Esophagus (tissue), 2 donors: ENCODE measurements around the gene NENF. TPM values are rescaled to one million over a fixed set of nuclear protein-coding genes. Genes with fewer than 3 reads are reported as not detected.
"Not testable (repeated sequence)": the region's sequence is repeated elsewhere in the genome, so short reads cannot be mapped to it uniquely, and the experiment has no call there.

Source experiments
- H3K27ac ChIP-seq, 2 donors: one replicate each; pipeline ENCODE4 v1.5.1; 2013; ENCODE audit warnings: low read depth in 2 of 2, mild to moderate bottlenecking in 2 of 2, inconsistent platforms in 1 of 2, low read length in 1 of 2, moderate library complexity in 1 of 2
- H3K27me3 ChIP-seq, 2 donors: one replicate each; pipeline ENCODE4 v1.6.1; 2013; ENCODE audit warnings: low read length in 2 of 2, control low read depth in 1 of 2, mild to moderate bottlenecking in 1 of 2; ENCODE audit not compliant: insufficient read depth in 2 of 2, control insufficient read depth in 1 of 2
- H3K36me3 ChIP-seq, 2 donors: one replicate each; pipeline ENCODE4 v1.6.1; 2013; ENCODE audit warnings: low read length in 1 of 2; ENCODE audit not compliant: control insufficient read depth in 2 of 2, insufficient read depth in 2 of 2
- H3K4me1 ChIP-seq, 2 donors: one replicate each; pipeline ENCODE4 v1.6.1; 2013; ENCODE audit warnings: low read length in 1 of 2; ENCODE audit not compliant: control insufficient read depth in 2 of 2, insufficient read depth in 2 of 2
- H3K4me3 ChIP-seq, 2 donors: one replicate each; pipeline ENCODE4 v1.5.1; 2013; ENCODE audit warnings: low read length in 2 of 2, mild to moderate bottlenecking in 2 of 2, low read depth in 1 of 2, moderate library complexity in 1 of 2
- H3K9me3 ChIP-seq, 2 donors: one replicate each; pipeline ENCODE4 v1.6.1; 2013; ENCODE audit warnings: mild to moderate bottlenecking in 2 of 2, low read depth in 1 of 2, low read length in 1 of 2, moderate library complexity in 1 of 2; ENCODE audit not compliant: control insufficient read depth in 2 of 2, insufficient read depth in 1 of 2
- WGBS, 2 donors: extraction: QIAGEN DNeasy Blood & Tissue Kit; methylation state at CpG; one replicate each; pipeline ENCODE4 v1.1.7; 2013; 5-methylcytosine and 5-hydroxymethylcytosine counted together
- polyA plus RNA-seq, 2 donors: library from polyadenylated mRNA; stranded (reverse); fragments of 200-250 nt; gene quantifications; one replicate each; pipeline ENCODE4 v1.2.3, GENCODE V29; 2013
- donor health status: healthy with polysubstance abuse.
- donor health status: Bipolar disorder and iron deficiency.

Gene NENF
- polyA plus RNA-seq, 2 donors: 38.5 to 39.9 TPM

DNA sequence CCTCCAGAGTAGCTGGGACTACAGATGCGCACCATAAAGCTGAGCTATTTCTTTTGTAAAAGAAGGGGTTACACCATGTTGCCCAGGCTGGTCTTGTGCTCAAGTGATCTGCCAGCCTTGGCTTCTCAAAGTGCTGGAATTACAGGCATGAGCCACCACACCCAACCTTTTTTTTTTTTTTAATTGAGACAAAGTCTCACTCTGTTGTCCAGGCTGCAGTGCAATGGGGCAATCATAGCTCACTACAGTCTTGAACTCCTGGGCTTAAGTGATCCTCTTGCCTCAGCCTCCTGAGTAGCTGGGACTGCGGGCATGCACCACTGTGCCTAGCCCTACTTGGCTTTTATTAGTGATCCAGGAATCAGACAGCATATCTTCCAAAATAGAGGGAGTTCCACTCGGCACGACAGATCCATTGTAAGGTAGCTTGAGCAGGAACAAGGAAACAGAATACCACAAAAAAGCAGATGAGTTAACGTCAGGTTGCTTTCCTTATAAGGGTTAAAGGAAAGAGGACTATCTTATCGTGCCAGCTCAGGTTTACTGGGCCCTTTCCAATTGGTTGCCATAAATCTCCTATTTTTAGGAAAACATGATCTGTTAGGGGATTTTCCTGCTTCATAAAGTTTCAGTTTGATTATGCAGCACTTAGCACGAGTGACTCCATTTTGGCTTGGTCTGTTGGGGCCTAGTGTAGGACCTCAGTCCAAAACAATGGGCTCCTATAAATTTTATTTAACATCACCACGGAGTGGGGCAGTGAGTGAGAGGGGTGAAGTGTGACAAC is 45.2 kb downstream of the NENF start:
- Histone ChIP-seq H3K36me3 (no peaks in the 10 kb centered on the region), H3K4me3 (no peak overlapping the region), H3K27me3 (no peaks in the 10 kb centered on the region), H3K27ac (peak overlapping the region in 1 of 2 donors; percentile 51), H3K9me3 (no peaks in the 10 kb centered on the region), H3K4me1 (peaks cover 0 to 2% of the 10 kb centered on the region in 2 donors)
- 54 to 57% methylated on average over 8 of the region's 8 CpGs for WGBS, 2 donors

DNA sequence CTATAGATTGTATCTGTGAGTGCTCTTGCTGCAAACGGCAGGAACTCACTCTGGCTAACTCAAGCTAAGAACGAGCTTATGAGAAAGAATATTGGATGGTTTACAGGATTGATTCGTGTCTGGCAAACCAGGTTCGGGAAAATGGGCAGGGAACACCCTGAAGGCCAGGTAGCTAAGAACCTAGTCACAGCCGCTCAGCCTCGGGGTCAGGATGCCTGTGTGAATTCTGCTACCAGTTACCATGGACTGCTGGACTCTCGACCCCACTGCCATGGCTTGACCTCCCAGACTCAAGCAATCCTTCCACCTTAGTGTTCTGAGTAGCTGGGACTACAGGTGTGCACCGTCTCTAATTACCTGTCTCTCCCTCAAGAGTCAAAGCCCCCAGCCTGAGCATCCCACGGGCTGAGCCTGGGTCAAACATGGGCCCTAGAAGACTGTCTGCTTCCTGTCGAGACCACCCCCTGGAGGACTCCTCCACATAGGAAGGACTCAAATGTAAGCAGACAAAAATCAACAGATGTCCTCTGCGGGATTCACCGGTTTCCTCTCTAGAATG is 45.8 kb downstream of the NENF start:
- no peak overlapping the region for H3K27ac ChIP-seq
- H3K36me3 ChIP-seq: no peaks in the 10 kb centered on the region
- no peaks in the 10 kb centered on the region for H3K27me3 ChIP-seq
- peaks cover 0 to 2% of the 10 kb centered on the region in 2 donors for H3K4me1 ChIP-seq
- no peak overlapping the region for H3K4me3 ChIP-seq
- no peaks in the 10 kb centered on the region for H3K9me3 ChIP-seq
- 85 to 86% methylated on average over 12 of the region's 12 CpGs for WGBS, 2 donors

DNA sequence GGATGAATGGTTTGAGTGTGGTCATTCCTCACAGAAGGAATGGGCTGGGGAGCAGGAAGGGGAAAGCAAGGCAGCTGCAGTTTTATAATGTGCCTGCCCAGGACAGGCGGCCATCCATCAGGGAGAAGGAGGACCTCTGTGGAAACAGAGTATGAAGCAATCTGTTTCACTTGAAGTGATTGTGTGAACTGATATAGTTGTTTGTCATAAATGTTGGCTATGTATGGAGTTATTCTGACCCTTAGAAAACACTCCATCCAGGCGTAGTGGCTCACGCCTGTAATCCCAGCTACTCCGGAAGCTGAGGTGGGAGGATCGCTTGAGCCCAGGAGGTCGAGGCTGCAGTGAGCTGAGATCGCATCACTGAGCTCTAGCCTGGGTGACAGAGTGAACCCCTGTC is 46.5 kb downstream of the NENF start:
- H3K4me3 ChIP-seq: no peak overlapping the region
- peaks cover 0 to 2% of the 10 kb centered on the region in 2 donors for H3K4me1 ChIP-seq
- no peaks in the 10 kb centered on the region for H3K27me3 ChIP-seq
- no peaks in the 10 kb centered on the region for H3K9me3 ChIP-seq
- no peaks in the 10 kb centered on the region for H3K36me3 ChIP-seq
- 84 to 88% methylated on average over 7 of the region's 7 CpGs for WGBS, 2 donors
- H3K27ac ChIP-seq: no peak overlapping the region

DNA sequence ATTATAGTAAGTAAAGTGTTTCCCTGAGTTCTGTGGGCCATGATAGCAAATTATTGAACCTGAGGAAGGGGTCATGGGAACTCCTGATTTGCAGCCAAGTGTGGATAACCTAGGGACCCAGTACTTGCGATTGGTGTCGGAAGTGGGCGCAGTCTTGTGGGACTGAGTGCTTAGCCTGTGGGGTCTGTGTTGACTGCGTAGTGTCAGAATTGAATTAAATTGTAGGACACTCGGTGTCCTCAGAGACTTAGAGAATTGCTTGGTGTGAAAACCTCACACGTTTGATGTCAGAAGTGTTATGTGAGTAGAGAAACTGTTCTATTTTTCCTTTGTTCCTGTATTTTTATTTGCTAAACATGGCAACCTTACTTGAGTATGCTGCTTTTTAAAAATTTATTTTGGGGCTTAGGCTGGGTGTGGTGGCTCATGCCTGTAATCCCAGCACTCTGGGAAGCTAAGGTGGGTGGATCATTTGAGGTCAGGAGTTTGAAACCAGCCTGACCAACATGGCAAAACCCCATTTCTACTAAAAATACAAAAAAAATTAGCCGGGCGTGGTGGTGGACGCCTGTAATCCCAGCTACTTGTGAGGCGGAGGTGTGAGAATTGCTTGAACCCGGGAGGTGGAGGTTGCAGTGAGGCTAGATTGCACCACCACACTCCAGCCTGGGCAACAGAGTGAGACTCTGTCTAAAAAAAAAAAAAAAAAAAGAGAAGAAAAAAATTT is 48.2 kb downstream of the NENF start:
- H3K36me3 ChIP-seq, H3K27ac ChIP-seq, H3K27me3 ChIP-seq, H3K4me3 ChIP-seq, H3K9me3 ChIP-seq, H3K4me1 ChIP-seq: not testable (repeated sequence)
- 75 to 81% methylated on average over 11 of the region's 11 CpGs for WGBS, 2 donors

DNA sequence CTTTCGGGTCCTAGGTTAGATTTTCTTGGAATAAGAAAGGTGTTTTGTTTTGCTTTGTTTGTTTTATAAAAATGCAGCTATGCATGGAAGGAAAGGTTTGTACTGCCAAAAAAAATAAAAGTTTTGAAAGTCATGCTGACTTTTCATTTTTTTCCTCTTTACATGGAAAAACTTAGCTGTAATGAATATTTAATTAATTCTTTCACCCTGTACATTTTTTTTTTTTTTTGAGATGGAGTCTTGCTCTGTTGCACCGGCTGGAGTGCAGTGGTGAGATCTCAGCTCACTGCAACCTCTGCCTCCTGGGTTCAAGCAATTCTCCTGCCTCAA is 48.7 kb downstream of the NENF start:
- H3K4me1 ChIP-seq: peaks cover 5% of the 10 kb centered on the region in 2 donors
- no peaks in the 10 kb centered on the region for H3K36me3 ChIP-seq
- 33 to 55% methylated on average over 2 of the region's 2 CpGs for WGBS, 2 donors
- no peak overlapping the region for H3K27ac ChIP-seq
- no peaks in the 10 kb centered on the region for H3K9me3 ChIP-seq
- H3K27me3 ChIP-seq: no peaks in the 10 kb centered on the region
- H3K4me3 ChIP-seq: no peak overlapping the region

DNA sequence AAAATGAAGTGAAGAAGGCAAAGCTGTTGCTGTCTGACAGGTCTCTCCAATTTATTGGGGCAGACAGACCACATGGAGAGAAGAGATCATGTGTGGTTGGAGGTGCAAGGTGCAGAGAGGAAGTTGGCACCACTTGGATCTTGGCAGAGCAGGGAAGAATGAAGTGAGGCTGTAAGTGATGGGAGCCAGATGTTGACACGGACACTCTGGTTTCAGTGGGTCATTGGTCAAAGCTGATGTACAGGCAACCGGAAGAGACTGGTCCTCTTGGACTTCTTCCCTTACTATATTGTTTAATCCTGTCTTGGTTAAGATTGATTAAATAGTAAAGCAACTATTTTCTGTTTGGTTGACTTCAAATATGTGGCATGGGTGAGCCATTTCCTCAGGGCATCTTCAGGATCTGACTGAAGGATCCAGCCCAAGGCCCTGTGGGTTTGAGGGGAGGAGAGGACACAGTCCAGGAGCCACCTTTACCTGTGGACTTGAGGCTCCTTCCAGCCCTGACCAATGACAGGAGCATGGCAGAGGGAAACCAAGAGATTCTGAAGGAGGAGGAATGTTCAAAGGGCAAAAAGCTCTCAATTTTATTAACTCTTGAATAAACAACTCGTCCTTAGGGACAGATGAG is 49.4 kb downstream of the NENF start:
- Histone ChIP-seq H3K4me3 (no peak overlapping the region), H3K36me3 (no peaks in the 10 kb centered on the region), H3K27ac (no peak overlapping the region), H3K27me3 (no peaks in the 10 kb centered on the region), H3K4me1 (peaks cover 5% of the 10 kb centered on the region in 2 donors), H3K9me3 (no peaks in the 10 kb centered on the region)
- 47 to 48% methylated on average over 3 of the region's 3 CpGs for WGBS, 2 donors

DNA sequence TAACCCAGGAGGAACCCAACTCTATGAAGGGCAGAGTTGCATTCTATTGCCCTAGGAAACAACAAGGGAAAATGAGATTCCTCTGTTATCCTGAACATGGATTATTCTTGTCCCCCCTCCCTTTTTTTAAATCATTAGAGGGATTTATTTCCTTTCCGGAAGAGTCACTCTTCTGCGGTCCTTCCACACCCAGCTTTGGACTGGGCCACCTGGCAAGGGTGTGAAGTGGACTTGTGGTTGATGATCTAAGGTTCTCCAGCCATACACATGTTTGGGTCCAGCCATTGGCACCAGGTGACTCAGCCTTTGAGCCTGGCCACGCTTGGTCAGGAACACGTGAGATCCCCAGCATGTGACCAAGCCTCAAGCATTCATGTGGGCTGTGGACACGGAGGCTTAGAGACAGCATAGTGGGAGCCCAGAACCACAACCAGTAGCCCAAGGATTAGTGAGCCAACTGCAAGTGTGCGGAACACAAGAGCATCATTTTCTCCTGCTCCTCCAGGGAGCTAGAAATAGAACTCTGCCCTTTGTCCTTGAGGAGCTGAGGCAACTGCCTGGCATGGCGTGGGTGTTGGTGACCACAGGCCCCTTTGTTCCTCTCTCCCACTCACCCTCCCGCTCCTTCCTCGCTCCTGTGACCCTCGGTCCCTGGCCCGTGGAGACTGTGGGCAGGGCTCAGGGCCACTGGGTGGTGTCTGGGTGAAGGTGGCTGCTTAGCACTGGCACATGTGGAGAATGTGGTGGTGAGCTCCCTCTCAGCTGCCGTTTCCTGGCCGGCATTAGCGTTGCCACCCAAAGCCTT is 50.1 kb downstream of the NENF start:
- H3K27ac ChIP-seq: no peak overlapping the region
- H3K27me3 ChIP-seq: no peaks in the 10 kb centered on the region
- WGBS, 2 donors: 91 to 94% methylated on average over 14 of the region's 14 CpGs

DNA sequence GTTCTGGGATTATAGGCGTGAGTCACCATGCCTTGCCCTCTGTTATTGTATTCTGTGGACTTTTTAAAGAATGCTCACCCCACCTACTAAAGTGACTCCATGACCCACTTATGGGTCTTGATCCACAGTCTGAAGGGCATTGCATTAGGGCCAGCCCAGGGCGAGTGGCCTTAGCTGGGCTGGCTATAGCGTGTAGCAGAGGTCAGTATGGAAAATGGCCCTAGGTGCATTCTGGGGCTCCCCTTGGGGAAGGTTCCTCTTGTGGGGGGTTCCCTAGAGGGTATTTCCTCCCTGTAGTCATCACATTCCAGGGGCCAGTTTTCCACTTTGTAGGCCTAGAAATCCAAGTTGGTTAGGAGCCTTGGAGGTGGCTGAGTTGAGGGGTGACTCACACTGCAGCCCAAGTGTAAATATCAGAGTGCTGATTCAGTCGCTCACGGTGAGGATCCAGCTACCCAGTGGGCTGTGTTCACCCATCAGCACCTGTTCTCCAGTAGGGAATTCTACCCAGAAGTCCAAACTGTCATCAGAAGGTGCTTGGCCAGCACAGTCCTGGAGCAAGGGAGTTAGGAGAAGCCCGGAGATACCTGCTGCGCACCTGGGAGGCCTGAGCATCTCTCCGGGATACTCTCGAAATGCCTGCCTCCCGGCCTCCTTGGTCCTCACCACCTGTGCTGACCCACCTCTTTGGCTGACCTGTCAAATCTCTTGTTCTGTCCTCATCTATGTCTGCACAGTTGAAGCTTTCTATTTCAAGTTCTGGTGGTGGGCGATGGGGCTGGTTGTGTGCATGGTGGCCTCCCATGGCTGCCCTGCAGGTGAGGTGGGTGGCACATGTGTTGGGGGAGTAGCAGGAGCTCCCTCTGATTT is 52.2 kb downstream of the NENF start:
- Histone ChIP-seq H3K4me3 (no peak overlapping the region), H3K4me1 (peaks cover 3 to 5% of the 10 kb centered on the region in 2 donors), H3K27ac (no peak overlapping the region), H3K27me3 (no peaks in the 10 kb centered on the region), H3K36me3 (no peaks in the 10 kb centered on the region), H3K9me3 (no peaks in the 10 kb centered on the region)
- 87 to 90% methylated on average over 11 of the region's 11 CpGs for WGBS, 2 donors

More for the DNA sequence above, 50.1 kb downstream of the NENF start:
- Histone ChIP-seq H3K36me3 (no peaks in the 10 kb centered on the region), H3K9me3 (no peaks in the 10 kb centered on the region), H3K4me3 (no peak overlapping the region), H3K4me1 (peaks cover 3 to 5% of the 10 kb centered on the region in 2 donors)
